ENCODE measurements around the gene FAM240A.
"Not testable (repeated sequence)": the region's sequence is repeated elsewhere in the genome, so short reads cannot be mapped to it uniquely, and the experiment has no call there.

FAM240A gene

DNA sequence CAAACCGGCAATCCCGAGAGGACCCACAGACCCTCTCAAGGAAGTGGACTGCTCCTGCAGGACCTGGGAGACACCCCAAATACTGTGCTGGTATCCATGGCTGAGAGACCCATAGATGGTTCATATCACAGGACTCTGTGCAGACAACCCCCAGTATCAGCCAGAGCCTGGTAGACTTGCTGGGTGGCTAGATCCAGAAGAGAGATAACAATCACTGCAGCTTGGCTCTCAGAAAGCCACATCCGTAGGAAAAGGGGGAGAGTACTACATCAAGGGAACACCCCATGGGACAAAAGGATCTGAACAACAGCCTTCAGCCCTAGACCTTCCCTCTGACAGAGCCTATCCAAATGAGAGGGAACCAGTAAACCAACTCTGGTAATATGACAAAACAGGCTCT, 25.1 kb upstream of the FAM240A start:
- DNase-seq: not testable (repeated sequence)

DNA sequence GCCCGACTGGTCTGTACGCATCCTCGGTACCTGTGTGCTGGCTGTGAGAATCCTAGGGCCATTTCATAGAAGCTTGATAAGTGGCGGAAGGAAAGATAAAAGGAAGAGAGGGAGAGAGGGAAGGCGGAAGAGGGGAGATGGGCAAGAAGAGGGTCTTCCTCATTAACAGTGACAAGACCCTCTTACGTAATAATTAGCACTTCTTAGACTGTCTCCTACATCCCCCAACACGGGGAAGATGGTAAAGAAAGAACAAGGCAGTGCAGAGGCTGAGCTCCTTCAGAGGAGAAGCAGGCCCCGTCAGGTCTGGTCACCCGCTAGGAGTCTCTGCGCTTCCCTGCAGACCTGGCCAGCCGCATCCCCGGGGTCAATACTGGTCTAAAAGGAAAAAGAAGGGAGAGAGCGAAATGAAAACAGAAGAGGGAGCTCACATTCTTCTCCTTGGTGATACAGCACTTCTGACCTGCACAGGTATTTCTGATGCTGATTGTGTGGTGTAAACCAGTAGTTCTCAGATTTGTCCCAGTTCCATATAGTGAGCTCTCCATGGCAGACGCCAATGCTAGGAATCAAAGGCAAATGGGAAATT, 19.0 kb upstream of the FAM240A start:
- DNase-seq: no peak

- no peak for DNase-seq
Observed at GRCh38 chr3:46593979-46594378, 18.3 kb upstream of the FAM240A start.

- no peak for DNase-seq
Observed at GRCh38 chr3:46594723-46595122, 17.6 kb upstream of the FAM240A start.

DNA sequence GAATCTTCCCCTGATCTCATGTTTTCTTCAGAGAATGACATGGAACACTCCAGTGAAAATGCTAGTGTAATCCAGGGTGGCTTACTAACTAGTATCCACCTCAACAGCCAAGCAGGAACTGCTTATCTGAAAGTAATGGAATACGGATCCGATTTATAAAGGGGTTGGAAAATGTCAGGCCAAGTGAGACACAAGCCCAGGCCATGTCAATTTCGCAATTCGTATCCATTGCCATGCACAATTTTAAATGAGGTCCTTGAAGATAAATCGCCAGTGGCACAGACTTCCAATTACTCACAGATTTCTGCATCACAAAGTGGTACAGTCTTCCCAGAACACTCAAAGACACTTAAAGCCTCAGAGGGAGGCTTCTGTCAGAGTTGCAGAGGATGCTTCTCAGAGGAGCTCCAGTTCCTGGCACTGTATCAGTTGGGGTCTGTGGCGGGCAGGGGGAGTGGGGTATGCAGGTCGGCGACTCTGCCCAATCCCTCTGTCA, 16.5 kb upstream of the FAM240A start:
- no peak for DNase-seq

GRCh38 chr3:46599590-46599989, 12.7 kb upstream of the FAM240A start:
- no peak for DNase-seq

- no peak for DNase-seq
Observed at GRCh38 chr3:46603446-46604046, 8.8 kb upstream of the FAM240A start.

- DNase-seq: no peak
Observed at GRCh38 chr3:46604127-46604526, 8.2 kb upstream of the FAM240A start.

- peak; percentile 6 for DNase-seq
Observed at GRCh38 chr3:46607603-46608028, 4.7 kb upstream of the FAM240A start.

DNA sequence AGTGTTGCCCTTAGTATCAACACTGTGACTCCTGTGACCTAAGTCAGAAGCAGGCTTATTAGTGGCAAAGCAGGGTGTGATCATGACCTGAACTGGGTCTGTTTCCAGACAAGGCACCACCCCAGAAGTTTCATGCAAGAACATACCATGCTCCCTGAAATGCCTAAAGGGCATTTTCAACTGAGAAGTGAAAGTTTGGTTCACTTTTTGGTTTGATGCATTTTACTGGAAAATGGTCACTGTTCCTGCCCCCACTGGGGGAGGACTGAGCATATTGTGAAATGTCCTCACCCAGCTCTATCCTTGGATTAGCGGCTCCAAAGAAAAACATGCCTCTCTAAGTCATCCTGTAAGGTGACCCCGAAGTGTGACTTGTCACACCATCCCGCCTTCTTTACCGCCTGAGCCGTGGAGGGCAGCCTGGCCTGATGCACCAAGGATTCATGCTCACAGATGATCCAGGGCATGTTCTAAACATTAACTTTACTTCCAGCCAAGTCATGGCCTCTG, 3.1 kb upstream of the FAM240A start:
- no peak for DNase-seq

DNA sequence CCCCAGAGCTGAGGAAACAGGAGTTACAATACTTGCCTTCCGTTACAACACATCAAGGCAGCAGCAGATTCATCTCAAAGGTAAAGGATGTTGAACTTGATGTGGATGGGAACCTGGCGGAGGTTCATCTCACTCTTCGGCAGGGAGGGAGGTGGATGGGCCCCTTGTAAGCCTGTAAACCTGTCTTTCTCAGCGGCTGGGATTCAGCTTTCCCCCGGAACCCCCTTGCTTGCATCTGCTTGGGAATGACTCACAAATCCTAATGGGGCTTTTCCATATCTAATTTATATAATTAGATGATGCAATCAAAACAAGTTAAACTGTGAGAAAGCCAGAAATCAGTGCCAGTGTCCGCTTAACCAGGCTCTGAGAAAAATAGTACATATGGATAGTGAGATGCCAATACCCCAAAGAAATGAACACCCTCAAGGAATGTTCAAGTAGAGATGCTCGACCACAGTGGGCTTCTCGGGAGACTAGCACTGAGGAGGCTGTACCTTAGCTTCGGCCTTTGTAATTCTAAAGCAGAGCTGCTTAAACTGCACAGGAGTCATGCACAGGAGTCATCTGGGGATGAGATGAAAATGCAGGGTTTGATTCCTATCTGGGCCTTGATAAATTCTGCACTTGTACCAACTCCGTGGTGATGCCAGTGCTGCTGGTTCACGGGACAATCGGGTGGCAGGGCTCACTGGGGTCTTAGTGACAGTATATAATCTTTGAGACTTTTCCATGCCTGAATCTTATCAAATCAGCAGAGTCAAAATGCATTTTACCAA, 2.2 kb upstream of the FAM240A start:
- DNase-seq: no peak

GRCh38 chr3:46613313-46614005, 1.1 kb downstream of the FAM240A start:
- DNase-seq: no peak

GRCh38 chr3:46614431-46614830, 2.1 kb downstream of the FAM240A start:
- no peak for DNase-seq

DNA sequence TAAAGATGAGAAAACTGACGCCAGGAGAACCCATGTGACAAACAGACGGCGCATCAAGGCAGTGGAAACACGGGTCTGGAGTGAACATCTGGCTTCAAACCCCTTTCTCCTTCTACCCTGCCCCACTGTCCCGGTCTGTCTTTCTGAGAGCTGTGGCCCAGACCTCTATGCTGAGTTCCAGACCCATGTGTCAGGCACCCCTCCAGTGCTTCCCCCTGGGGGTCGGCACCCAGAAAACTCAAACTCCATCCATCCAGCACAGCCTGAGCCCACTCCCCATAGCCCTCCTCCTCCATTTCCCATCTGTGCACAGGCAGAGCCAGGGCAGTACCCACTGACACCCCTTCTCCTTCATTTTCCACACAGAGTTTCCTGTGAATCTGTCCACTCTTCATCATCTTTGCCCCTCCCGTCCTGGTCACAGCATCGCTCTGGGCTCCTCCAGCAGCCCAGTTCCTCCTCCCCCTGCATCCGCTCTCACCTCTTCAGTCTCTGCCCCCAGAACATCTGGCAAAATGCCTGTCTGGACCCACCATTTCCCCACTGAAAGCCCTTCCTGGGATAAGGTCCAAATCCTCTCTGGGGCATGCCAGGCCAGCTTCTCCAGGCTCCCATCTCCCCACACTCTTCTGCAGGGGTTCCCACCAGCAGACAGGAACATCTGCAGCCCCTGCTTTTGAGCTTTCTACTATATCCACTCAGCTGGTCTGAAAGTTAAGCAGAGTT, 2.9 kb downstream of the FAM240A start:
- DNase-seq: no peak

GRCh38 chr3:46615976-46616375, 3.7 kb downstream of the FAM240A start:
- DNase-seq: no peak

DNA sequence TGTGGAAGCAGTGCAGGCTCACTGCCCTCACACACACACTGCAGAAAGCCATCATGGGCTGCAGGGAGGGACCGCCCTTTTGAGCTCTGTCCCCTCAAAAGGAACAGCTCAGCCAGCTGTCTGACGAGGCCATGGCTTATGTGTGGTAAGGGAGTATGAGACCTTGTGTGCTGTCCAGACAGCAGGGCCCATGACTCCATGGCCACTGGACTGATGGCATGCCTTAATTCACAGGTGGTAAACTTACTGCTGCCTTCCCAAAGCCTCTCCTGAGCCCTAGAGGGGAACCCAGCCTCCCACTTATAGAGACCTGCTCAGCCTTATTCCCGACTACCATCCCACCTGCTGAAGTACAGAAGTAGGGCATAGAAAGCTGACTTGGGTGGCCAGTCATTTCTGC, 5.6 kb downstream of the FAM240A start:
- no peak for DNase-seq

DNA sequence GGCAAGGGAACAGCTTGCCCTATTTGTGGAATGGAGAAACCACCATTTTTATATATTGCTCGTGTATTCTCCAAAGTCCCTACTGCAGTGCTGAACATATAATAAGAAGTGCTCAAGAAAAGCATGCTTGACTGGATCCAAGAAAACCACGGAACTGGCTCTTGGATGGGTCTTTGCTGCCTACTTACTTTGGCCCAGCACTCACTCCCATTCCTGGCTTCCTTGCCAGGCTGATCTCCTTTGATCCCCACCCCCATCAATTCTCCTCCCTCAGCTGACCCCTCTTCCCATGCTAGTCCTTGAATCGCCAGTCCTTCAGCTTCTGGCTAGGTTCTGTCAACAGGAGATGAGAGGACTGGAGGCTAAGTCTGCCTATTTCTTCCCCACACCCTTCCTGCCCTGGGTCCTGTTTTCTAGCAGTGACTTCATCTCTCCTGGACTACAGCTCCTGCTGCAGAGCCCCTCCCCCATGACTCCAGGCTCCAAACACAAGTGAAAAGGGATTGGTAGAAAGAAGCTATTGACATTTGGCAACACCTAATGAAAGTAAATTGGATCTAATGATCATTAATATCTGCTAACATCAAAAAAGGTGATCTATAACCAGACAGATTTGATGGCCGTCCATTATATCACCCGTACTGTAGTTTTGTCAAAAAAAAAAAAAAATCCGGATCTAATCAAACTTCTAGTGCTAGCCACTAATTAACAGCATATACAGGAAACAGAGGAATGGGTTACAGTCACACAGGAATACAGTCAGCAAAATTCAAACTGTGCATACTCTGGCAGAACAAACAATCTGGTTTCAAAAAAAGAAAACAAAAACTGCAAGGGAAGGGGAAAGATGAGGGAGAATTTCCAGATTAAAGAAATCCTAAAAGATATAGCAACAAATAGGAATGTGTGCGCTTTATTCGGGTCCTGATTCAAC, 7.8 kb downstream of the FAM240A start:
- no peak for DNase-seq

- no peak for DNase-seq
Observed at GRCh38 chr3:46624533-46624932, 12.2 kb downstream of the FAM240A start.

- no peak for DNase-seq
Observed at GRCh38 chr3:46624975-46625490, 12.7 kb downstream of the FAM240A start.

DNA sequence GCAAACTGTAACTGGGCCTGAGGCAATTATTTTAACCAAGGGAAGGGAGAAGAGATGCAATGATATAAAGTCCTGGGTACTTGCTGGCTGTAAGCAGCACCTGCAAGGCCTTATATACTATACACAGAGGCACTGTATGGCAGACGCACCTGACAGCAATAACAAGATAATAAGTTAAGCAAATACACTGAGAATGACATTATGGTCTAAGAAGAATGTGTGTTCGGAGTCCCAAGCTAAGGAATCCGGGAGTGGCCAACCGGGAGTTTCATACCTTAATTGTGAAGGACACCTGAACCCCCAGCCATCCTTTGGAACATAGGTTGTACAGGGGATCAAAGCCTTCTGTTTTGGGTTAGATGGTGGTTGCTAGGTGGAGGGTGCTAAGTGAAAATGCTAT, 13.7 kb downstream of the FAM240A start:
- DNase-seq: no peak

DNA sequence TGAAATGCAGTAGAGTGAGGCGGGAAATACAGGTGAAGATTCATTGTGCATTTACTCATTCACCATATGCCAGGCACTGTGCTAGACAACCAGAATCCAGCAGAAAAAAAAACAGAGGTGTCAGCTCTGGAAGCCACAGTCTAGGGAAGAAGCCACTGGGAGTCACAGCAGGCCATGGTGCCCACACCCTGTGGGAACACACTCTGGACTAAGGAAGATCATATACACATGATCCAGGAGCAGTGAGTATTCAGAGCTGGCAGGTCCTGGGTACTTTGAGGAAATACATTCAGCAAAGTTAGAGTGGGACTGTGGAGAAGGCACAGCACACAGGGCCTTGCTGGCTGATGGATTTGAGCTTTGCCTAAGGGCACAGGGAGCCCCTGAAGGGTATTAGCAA, 14.8 kb downstream of the FAM240A start:
- no peak for DNase-seq
